NCI-H1417 treated with DMSO at 0.1 percent for 48 hours (cell line): ENCODE data around the gene OR5B2.
"Not testable (repeated sequence)": the region's sequence is repeated elsewhere in the genome, so short reads cannot be mapped to it uniquely, and the experiment has no call there.

ENCODE experiments used
- DNase-seq: peaks from one replicate; lab custom pipeline; 2025; lab: John Stamatoyannopoulos, UW

Gene OR5B2

GRCh38 chr11:58428021-58428420, at the start of gene OR5B2:
Gene OR5B2, minus strand, starts transcription at chr11:58428121. Its CDS starts 4,860 bp downstream, at chr11:58423261.
- DNase-seq = no peak

DNA sequence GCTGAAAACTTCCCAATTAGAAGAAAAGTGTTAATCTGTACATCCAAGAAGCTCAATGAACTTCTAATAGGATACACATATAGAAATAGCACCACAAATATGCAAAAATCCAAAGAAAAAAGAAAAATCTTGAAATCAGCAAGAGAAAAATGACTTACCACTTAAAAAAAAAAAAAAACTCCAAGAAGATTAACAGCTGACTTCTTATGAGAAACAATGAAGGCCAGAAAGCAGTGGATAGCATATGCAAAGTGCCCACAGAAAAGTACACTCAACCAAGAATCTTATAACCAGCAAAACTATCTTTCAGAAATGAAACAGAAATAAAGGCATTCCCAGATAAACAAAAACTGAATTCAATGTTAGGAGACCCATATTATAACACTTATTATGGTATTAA, 44.0 kb upstream of the OR5B2 start:
- no peak for DNase-seq

- no peak for DNase-seq
Observed at GRCh38 chr11:58466293-58466692, 38.4 kb upstream of the OR5B2 start.

GRCh38 chr11:58465690-58466089, 37.8 kb upstream of the OR5B2 start:
- no peak for DNase-seq

DNA sequence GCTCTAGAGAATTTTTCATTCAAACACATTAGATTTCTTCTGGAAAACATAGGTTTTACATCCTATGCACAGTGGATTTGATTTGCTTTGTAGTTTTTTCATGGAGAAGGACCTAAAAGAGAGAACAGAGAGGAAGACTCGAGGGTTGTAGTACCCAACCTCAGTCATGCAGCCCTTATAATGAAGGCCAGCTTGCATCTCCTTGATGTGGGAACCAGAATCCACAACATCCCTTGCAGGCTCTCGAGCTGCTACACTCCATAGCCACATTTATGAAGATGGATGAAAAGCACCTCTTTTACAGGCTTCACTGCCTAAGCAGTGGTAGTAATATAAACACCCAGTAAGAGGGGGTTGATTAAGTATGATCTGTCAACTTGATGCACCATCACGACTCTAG, 23.7 kb upstream of the OR5B2 start:
- no peak for DNase-seq

- DNase-seq = no peak
Observed at GRCh38 chr11:58446294-58446693, 18.4 kb upstream of the OR5B2 start.

DNA sequence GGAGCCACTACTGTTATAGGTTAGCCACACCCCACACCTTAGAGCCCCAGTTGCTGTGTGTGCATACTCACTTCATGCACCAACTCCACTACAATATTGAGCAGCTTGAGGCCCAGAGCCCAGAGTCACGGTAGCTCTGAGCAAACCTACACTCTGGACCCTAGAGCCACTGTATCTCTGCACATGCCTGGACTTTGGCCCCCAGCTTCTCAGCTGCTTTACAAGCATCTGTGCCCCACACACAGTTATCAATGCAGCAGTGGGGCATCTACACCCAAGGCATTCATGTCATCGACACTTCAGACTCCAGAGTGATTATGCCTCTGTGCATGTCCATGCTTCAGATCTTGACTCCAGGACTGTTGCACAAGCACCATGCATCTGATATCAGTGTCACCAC, 16.4 kb upstream of the OR5B2 start:
- no peak for DNase-seq

GRCh38 chr11:58442136-58442535, 14.2 kb upstream of the OR5B2 start, which contains the start of gene OR5B12:
Gene OR5B12, minus strand, starts transcription at chr11:58442236. Its CDS starts 2,085 bp downstream, at chr11:58440151.
- no peak for DNase-seq

DNA sequence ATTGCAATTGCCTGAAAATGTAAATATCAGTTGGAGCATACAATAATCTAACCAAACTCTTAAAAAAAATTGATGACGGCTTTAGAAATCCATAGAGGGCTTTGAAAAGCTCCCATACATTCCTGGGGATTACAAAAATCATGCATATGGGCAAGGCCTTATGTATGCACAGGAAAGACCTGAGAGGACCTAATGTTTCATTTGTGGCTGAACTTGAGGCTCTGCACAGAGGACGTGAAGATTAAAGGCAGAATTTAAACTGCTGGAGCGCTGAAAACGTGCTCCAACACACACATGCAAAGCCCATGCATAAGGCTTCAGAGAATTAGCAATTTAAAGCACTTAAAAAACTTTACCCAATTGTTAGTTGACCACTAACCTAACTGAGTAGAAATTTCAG, 10.6 kb upstream of the OR5B2 start:
- DNase-seq = no peak

DNA sequence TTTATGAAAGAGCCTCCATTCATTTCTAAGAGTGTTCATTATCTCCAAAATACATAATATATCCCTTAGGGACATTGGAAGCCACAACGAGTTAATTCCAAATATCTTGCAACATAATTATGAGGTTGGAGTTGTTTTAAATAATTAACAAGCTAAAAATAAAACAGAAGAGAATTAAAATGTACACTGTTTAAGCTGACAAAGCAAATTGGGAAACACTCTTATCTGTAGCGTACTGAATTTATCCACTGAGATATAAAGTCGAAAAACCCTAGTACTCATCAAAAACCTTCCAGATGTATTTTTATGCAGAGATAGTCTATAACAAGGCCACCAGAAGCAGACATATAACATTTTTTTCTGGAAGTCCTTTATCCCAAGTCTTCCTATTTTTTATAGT, 6.3 kb upstream of the OR5B2 start:
- DNase-seq = no peak

DNA sequence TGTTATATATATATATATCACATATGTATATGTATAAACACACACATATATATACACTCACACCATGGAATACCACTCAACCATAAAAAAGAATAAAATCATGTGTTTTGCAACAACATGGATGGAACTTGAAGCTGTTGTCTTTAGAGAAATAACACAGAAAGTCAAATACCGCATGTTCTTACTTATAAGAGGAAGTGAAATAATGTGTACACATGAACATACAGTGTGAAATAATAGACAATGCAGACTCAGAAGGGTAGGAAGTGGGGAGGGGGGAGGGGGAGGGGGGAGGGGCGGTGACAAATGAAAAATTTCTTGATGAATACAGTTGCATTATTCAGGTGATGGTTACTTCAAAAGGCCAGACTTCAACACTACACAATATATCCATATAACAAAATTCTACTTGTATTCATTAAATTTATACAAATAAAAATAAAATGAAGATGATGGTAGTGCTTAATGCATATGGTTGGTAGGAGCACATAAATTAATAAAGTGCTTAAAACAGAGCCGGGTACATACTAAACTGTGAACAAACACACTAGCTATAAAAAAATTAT, 5.8 kb upstream of the OR5B2 start:
- no peak for DNase-seq

- no peak for DNase-seq
Observed at GRCh38 chr11:58429273-58429672, 1.4 kb upstream of the OR5B2 start.

- no peak for DNase-seq
Observed at GRCh38 chr11:58406774-58407173, 21.1 kb downstream of the OR5B2 start, which contains the start of gene OR5B3. Gene OR5B3, minus strand, starts transcription at chr11:58406874. Its CDS starts 3,465 bp downstream, at chr11:58403409.

DNA sequence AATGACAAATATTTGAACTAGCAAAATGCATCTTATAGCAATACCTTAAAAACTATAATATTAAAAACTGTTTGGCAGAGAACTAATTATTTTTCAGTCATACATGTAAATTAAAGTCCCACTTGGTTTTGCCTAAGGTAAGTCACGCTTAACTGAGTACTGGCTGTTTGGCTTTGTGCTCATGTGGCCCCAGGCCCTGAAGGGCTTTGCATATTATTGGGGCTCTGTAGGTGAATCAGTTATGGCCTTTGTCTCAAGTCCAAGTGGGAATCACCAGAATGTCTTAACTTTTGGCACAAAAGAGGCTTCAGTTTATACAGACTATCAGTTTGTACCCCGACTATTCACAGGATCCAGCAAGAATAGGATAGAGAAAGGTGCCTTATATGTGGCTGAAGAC, 28.3 kb downstream of the OR5B2 start:
- not testable (repeated sequence) for DNase-seq

- no peak for DNase-seq
Observed at GRCh38 chr11:58395581-58395980, 32.3 kb downstream of the OR5B2 start.

DNA sequence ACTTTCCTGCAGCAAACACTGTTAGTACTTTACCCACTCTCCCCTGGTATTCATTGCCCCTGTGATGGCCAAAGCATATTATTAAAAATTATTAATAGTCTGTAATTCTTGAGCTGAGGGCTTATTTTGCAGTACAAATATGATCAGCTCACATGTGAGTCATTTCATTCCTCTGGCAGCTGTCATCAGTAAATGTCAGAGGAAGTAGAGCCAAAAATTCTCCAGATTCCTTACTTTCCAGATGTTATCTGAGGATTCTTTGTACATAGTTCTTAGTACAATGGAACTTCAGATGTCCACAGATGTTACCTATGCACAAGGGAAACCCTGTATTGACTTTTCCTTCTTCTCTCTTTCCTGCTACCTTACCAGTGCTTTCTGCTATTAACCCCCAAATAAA, 33.7 kb downstream of the OR5B2 start:
- DNase-seq = no peak

DNA sequence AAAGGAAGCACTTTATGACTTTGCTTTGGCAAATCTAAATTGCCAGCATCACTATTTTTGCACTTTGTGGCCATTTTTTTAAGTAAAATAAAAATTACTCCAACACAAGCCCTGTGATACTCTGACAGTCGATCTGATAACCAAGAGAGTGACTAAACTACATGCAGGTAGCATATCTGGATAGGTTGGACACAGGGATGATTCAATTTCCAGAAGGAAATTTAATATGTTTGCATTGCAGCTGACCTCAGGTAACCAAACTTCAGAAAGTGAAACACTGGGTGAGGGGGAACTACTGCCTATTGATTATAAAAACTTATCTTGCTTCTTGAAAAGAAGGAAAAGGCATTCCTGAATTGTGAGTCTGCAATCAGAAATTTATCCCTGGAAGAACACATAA, 35.2 kb downstream of the OR5B2 start:
- DNase-seq = no peak

- no peak for DNase-seq
Observed at GRCh38 chr11:58391879-58392278, 36.0 kb downstream of the OR5B2 start.

DNA sequence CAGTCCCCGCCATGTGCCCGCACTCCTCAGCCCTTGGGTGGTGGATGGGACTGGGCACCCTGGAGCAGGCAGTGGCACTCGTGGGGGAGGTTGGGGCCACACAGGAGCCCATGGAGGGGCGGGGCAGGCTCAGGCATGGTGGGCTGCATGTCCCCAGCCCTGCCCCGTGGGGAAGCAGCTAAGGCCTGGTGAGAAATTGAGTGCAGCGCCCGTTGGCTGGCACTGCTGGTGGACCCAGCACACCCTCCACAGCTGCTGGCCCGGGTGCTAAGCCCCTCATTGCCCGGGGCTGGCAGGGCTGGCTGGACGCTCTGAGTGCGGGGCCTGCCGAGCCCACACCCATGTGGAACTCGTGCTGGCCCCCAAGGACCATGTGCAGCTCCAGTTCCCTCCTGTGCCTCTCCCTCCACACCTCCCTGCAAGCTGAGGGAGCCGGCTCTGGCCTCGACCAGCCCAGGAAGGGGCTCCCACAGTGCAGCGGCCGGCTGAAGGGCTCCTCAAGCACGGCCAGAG, 37.3 kb downstream of the OR5B2 start:
- no peak for DNase-seq
